ENCODE results near the gene GPR161. TPM values are rescaled to one million over a fixed set of nuclear protein-coding genes. Genes with fewer than 3 reads are reported as not detected.

Gene GPR161
- total RNA-seq, 3 donors from 2014 or later (not counting 1 experiment from before 2014, with no cell fraction given) = not detected

- ATAC-seq = no peak
- TF ChIP-seq CTCF (IDR thresholded peaks at IDR 0.05) = no peak
- Histone ChIP-seq H3K4me3 (ENCODE audit: low read length) (no peak overlapping the region), H3K36me3 (ENCODE audit: control insufficient read depth, insufficient read depth, low read length) (no peaks in the 10 kb centered on the region), H3K27ac (ENCODE audit: low read length) (no peak overlapping the region), H3K27me3 (ENCODE audit: control insufficient read depth, insufficient read depth, low read length) (no peaks in the 10 kb centered on the region), H3K4me1 (ENCODE audit: control insufficient read depth, insufficient read depth, low read length) (no peaks in the 10 kb centered on the region), H3K9me3 (ENCODE audit: control insufficient read depth, insufficient read depth, low read length) (no peaks in the 10 kb centered on the region)
- Mint-ChIP-seq H3K27me3 (ENCODE audit: low read depth in 2 of 2) (no peaks in the 10 kb centered on the region), H3K36me3 (no peaks in the 10 kb centered on the region), H3K27ac (no peak overlapping the region), H3K4me3 (no peak overlapping the region), H3K9me3 (no peaks in the 10 kb centered on the region), H3K4me1 (no peaks in the 10 kb centered on the region)
- no peak for DNase-seq
- intact Hi-C loops (cut with micrococcal nuclease) = no loop called here
- WGBS (ENCODE audit: insufficient coverage) = 100% methylated on average over 5 of the region's 5 CpGs
These were observed 105.5 kb downstream of the GPR161 start for GRCh38 chr1:168031198-168031597.

Other genes starting within 250 kb of the GPR161 start
- under 1 TPM in 2 of 3 donors, not detected in 1; 0.42 to 1.00 TPM for gene ADCY10, start 222.8 kb downstream of the GPR161 start, total RNA-seq
- gene DCAF6, start 200.2 kb downstream of the GPR161 start, total RNA-seq = 10 to 100 TPM; 21.8 to 31.8 (median 27.8) TPM
- gene MPC2, start 199.9 kb downstream of the GPR161 start, total RNA-seq = 10 to 100 TPM; 33.1 to 47.4 (median 34.9) TPM
- 10 to 100 TPM; 23.5 to 27.4 (median 25.6) TPM for gene TIPRL, start 42.0 kb upstream of the GPR161 start, total RNA-seq
- gene SFT2D2, start 89.1 kb upstream of the GPR161 start, total RNA-seq = 100 to 1,000 TPM in 2 of 3 donors, 10 to 100 TPM in 1; 91.8 to 118 (median 116) TPM
- gene TBX19, start 143.9 kb upstream of the GPR161 start, total RNA-seq = 1 to 10 TPM; 5.2 to 7.2 (median 5.3) TPM

Data from natural killer cell (primary cell).